Measurements from ENCODE around the gene GRM8. TPM values are rescaled to one million over a fixed set of nuclear protein-coding genes. Genes with fewer than 3 reads are reported as not detected.

The GRM8 gene
- total RNA-seq, 1 experiment from 2014 or later = 0.27 TPM

- peak; percentile 8 for DNase-seq (ENCODE audit: low read depth)
These were observed 217.4 kb downstream of the GRM8 start for GRCh38 chr7:127035203-127035849.

- DNase-seq (ENCODE audit: low read depth) = no peak
These were observed 218.4 kb downstream of the GRM8 start for GRCh38 chr7:127034186-127034806.

GRCh38 chr7:127029823-127030222, 222.9 kb downstream of the GRM8 start:
- no peak for DNase-seq (ENCODE audit: low read depth)

GRCh38 chr7:127021857-127022256, 230.9 kb downstream of the GRM8 start:
- DNase-seq (ENCODE audit: low read depth) = no peak

GRCh38 chr7:127021019-127021738, 231.6 kb downstream of the GRM8 start:
- DNase-seq (ENCODE audit: low read depth) = no peak

GRCh38 chr7:127018889-127019288, 233.9 kb downstream of the GRM8 start:
- DNase-seq (ENCODE audit: low read depth) = no peak

GRCh38 chr7:127017196-127017595, 235.5 kb downstream of the GRM8 start:
- DNase-seq (ENCODE audit: low read depth) = no peak

- DNase-seq (ENCODE audit: low read depth) = no peak
These were observed 252.0 kb downstream of the GRM8 start for GRCh38 chr7:127000725-127001124.

GRCh38 chr7:126996659-126997058, 256.1 kb downstream of the GRM8 start:
- DNase-seq (ENCODE audit: low read depth) = no peak

GRCh38 chr7:126993626-126994213, 259.0 kb downstream of the GRM8 start:
- DNase-seq (ENCODE audit: low read depth) = no peak

GRCh38 chr7:126988022-126988421, 264.7 kb downstream of the GRM8 start:
- DNase-seq (ENCODE audit: low read depth) = no peak

GRCh38 chr7:126979722-126980121, 273.0 kb downstream of the GRM8 start:
- no peak for DNase-seq (ENCODE audit: low read depth)

- DNase-seq (ENCODE audit: low read depth) = no peak
These were observed 273.9 kb downstream of the GRM8 start for GRCh38 chr7:126978865-126979264.

- no peak for DNase-seq (ENCODE audit: low read depth)
These were observed 279.7 kb downstream of the GRM8 start for GRCh38 chr7:126973066-126973465.

GRCh38 chr7:126972571-126972970, 280.2 kb downstream of the GRM8 start:
- DNase-seq (ENCODE audit: low read depth) = no peak

- no peak for DNase-seq (ENCODE audit: low read depth)
These were observed 293.1 kb downstream of the GRM8 start for GRCh38 chr7:126959649-126960048.

- DNase-seq (ENCODE audit: low read depth) = no peak
These were observed 294.4 kb downstream of the GRM8 start for GRCh38 chr7:126958367-126958766.

- no peak for DNase-seq (ENCODE audit: low read depth)
These were observed 295.3 kb downstream of the GRM8 start for GRCh38 chr7:126957443-126957842.

GRCh38 chr7:126953461-126953860, 299.3 kb downstream of the GRM8 start:
- no peak for DNase-seq (ENCODE audit: low read depth)

- no peak for DNase-seq (ENCODE audit: low read depth)
These were observed 304.1 kb downstream of the GRM8 start for GRCh38 chr7:126948664-126949063.

- peak; percentile 9 for DNase-seq (ENCODE audit: low read depth)
These were observed 311.9 kb downstream of the GRM8 start for GRCh38 chr7:126940723-126941307.

GRCh38 chr7:126937171-126937570, 315.6 kb downstream of the GRM8 start:
- peak; percentile 36 for DNase-seq (ENCODE audit: low read depth)
